NCI-H748 (cell line): Measurements from ENCODE around the gene CDT1.

Experiments used
- DNase-seq: peaks from one replicate; lab custom pipeline; 2025; ENCODE audit not compliant: unreplicated experiment; lab: John Stamatoyannopoulos, UW

Gene CDT1

DNA sequence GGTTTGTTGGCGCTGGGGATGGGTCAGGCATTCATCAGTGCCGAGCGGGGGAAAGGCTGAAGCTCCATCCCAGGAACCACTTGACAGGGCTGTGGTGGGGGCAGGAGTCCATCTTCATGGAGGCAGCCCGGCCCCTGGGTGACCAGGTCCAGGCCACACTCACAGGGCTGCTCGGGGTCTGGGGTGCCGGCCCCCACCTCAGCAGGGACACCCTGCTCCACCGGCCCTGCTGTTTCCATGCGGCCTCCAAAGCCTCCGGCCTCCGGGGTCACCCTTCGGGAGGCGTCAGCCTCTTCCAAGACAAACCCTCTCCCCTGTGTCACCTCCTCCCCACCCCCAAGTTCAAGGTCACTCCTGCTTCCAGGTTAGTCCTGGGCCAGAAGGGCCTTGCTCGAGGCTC is 31.1 kb downstream of the CDT1 start:
- DNase-seq: no peak

DNA sequence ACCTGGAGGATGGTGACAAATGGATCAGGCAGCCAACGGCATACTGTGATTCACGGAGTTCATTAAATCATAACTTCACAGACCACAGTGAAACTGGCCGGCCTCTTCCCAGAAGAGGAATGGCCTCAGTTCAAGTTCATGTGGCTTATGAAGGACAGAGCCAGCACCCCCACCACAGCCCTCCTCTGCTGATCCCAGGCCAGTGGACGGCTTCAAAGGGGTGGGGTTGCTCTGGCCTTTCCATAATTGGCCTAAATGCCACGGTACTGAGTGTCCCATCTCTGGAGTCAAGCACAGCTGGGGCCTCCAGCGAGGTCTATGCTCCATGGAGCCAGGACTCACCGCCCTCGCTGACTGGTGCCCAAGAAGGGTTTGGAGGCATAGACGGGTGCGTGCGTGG is 31.8 kb downstream of the CDT1 start:
- no peak for DNase-seq

- DNase-seq: no peak
Observed at GRCh38 chr16:88835818-88836217, 32.2 kb downstream of the CDT1 start.

DNA sequence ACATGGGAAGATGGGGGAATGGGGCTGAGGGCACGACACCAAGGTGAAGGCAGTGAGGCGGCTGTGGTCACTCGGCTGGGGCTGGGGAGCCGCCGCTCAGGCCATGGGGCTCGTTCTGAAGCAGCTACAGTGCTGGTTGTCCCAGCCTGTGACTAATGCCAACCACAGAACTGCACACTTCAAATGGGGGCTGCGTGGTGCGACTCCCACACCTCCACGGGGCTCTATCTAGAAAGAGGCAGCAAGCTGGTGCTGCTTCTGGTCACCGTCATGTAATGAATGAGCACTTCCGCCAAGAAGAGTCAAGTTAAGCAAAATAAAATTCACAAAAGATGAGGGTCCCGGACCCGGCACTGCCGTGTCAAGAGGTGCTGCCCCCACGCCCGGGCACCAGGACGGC is 33.2 kb downstream of the CDT1 start:
- DNase-seq: no peak

- no peak for DNase-seq
Observed at GRCh38 chr16:88837806-88838205, 34.2 kb downstream of the CDT1 start.

DNA sequence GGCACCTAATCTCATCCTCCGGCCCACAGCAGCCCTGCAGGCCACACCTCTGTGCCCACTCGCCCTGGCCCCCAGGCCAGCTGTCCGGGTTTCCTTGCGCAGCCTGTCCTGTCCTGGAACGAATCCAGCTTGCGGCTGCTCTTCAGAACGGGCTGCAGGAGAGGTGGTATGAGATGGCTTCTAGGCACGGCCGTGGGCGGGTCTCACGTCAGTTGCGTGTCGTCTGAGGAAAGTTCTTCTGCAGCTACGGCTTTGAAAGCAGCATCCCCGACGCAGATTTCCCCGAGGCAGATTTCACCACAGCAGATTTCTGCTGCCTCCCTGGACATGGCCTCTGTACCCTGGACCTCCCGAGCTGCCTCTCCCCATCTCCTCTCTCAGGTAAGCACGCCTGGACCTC is 35.0 kb downstream of the CDT1 start:
- no peak for DNase-seq

DNA sequence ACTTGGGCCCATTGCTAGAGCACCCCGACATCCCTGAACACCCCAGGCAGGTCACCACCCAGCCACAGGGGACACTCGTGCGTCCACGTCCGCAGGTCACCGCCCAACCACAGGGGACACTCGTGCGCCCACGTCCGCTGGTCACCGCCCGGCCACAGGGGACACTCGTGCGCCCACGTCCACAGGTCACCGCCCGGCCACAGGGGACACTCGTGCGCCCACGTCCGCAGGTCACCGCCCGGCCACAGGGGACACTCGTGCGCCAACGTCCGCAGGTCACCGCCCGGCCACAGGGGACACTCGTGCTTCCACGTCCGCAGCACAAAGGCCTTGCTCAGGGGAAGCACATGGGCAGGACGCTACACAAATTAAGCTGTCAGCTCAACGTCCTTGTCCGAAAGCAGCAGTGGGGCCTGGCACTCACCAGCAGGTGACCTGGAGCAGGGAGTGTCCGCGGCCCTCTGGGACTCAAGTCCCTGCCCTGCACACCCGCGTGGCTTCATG is 35.5 kb downstream of the CDT1 start:
- no peak for DNase-seq

GRCh38 chr16:88839745-88840599 is 36.4 kb downstream of the CDT1 start:
- no peak for DNase-seq

DNA sequence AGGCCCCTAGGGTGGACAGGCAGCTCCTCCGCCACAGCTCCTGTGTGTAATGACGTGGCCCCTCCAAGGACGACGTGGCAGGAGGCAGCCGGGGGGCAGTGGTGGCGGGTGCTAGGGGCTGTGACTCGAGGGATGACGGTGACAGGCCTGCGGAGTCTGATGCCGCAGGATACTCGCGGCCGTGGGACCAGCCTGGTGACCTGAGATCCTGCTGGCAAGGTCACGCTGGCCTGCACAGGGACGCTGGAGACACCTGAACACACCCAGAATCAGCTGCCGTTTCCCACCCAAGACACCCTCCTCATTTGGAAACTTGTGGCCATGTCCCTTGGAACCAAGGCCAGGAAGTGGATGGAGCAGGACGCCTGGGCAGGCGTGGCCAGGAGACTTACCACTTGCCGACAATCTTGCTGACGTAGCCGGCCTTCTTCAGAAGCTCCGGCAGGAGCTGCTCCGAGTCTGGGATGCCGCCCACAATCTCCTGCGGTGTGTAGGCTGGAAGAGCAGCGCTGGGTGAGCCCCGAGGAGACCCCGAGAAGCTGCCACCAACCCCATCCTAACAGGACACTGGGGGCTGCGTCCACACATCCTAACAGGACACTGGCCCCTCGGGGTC is 37.1 kb downstream of the CDT1 start:
- DNase-seq: no peak

- DNase-seq: no peak
Observed at GRCh38 chr16:88841521-88842307, 38.1 kb downstream of the CDT1 start.

DNA sequence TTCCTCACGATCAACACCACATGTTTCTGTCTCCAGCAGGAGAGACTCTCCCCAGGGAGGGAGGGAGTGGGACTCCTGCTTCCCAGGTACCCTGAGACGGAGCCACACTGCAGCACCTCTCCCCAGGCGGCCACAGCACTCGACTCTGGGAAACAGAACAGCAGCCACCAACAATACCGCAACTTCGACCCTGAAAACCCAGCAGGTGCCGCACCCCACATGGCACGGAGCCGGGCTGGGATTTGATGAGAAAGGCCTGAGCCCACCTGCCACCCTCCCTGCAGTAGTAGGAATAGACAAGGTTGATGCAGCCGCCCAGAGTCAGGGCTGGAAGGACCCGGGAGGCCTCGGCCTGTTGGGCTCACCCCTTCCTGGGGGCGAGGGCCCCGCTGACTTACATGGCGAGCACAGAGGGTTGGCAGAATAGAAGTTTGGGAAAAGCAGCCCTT is 38.7 kb downstream of the CDT1 start:
- no peak for DNase-seq

- no peak for DNase-seq
Observed at GRCh38 chr16:88842806-88843205, 39.2 kb downstream of the CDT1 start.

DNA sequence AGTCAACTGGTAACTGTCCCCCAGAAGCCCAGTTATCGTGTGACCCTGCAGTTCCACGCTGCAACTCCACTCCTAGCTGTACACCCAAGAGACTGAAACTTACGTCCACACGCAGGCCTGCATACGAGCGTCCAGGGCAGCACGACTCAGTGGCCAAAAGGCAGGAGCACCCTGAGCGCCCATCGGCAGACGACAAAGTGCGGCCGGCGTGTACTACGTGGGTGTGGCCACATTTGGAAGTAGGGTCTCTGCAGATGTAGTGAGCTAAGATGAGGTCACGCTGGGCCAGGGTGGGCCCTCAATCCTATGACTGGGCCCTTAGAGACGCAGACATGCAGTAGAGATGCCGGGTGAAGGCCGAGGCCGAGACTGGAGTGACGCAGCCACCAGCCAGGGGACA is 39.7 kb downstream of the CDT1 start:
- no peak for DNase-seq

- no peak for DNase-seq
Observed at GRCh38 chr16:88844419-88845036, 40.9 kb downstream of the CDT1 start.

DNA sequence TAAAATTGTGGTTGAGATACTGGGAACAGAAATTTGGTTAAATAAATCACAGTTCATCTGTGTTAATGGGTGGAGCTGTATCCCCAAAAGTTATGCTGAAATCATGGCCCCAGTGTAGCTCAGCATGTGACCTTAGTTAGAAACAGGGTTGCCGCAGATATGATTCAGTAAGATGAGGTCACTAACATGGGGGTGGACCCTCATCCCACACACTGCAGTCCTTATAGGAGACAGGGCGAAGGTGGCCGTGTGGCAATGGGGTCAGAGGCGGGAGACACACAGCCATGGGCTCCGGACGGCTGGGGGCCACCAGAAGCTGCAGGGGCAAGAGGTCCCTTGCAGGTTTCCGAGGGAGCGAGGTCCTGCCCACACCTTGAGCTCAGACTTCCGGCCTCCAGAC is 42.5 kb downstream of the CDT1 start:
- no peak for DNase-seq

DNA sequence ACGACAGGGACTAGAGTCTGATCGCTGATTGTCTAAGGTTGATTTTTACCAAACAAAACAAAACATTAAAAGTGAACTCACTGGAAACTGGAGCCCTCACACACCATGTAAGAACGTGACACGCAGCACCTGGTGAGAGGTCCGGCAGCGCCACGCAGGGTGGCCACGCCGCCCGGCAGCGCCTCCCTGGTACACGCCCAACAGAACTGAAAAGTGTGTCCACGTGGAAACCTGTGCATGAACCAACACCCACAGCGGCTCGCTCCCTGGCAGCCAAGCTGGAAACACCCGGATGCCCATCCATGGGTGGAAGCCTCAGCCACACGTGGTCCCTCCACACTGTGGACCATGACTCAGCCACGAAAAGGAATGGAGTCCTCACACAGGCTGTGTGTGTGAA is 44.1 kb downstream of the CDT1 start:
- no peak for DNase-seq

DNA sequence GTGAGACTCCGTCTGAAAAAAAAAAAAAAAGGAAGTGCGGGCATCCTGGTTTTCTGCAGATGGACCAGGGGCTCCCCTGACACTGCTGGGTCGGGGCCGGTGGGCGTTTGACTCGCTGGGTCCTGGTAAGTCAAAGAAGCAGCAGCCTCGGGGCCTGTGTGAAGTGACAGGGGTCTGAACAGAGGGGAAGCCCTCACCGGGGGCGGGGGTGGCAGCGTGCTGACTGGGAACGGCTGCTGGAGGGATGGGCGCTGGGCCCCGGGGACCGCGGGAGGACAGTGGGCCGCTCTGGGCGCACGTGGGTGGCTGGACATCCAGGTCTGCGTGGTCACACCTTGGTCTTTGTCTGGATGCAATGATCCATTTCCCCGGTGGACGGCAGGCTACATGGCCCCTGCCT is 45.0 kb downstream of the CDT1 start:
- DNase-seq: no peak

DNA sequence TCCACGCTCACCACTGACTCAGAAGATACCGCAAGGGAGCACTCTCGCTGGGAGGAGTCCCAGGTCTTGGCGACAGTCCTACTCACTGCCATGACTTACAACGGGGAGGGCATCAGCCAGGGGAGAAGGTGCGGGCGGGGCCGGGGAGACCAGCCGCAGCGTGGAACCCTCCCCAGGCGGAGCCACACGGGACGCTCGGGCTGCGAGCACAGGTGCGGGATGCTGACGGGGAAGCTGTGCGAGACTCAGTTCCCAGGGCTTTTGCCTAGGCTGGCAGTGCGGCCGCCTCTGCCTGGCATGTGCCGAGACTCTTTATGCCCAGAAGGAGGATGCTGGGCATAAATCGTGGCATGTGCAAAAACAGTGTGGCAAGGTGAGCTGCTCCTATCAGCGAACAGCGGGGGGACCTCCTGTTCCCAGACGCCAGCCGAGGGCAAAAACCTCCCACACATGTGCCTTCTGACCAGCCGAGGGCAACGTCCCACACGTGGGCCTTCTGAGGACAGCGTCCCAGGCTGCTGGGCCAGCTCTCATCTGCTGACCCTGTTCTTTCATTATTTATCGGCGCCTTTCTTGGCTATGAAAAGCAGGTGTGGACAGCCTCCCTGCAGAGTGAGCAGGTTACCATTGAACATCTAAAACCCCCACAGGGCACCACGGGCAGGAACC is 47.1 kb downstream of the CDT1 start:
- DNase-seq: no peak

DNA sequence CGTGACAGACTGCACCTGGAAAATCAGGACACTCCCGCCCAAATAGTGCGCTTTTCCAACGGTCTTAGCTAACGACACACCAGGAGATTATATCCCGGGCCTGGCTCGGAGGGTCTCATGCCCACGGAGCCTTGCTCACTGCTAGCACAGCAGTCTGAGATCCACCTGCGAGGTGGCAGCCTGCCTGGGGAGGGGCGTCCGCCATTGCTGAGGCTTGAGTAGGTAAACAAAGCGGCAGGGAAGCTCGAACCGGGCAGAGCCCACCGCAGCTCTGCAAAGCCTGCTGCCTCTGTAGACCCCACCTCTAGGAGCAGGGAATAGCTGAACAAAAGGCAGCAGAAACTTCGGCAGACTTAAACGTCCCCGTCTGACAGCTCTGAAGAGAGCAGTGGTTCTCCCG is 48.0 kb downstream of the CDT1 start:
- no peak for DNase-seq

GRCh38 chr16:88853325-88853941 is 49.8 kb downstream of the CDT1 start:
- DNase-seq: no peak
